OCI-LY3 (cell line): ENCODE measurements around the gene SPATA31A6.
"Not testable (repeated sequence)": the region's sequence is repeated elsewhere in the genome, so short reads cannot be mapped to it uniquely, and the experiment has no call there.

Experiments used
- EZH2phosphoT487 ChIP-seq: fragments of 200-600 bp; shearing (Covaris generic); IDR thresholded peaks from 2 replicates; pipeline ENCODE4 v1.6.1; 2018; ENCODE audit warnings: antibody characterized with exemption, mixed run types, low read depth
- TF ChIP-seq, protein P1 (sequence below): fragments of 200-600, 300-600 bp; sonication (generic); IDR thresholded peaks from 2 replicates; pipeline ENCODE4 v1.5.1; 2014; ENCODE audit warnings: antibody characterized with exemption, low read length, low read depth

GRCh38 chr9:42238862-42239261 lies 55.4 kb downstream of the SPATA31A6 start:
- TF ChIP-seq, protein P1, sequence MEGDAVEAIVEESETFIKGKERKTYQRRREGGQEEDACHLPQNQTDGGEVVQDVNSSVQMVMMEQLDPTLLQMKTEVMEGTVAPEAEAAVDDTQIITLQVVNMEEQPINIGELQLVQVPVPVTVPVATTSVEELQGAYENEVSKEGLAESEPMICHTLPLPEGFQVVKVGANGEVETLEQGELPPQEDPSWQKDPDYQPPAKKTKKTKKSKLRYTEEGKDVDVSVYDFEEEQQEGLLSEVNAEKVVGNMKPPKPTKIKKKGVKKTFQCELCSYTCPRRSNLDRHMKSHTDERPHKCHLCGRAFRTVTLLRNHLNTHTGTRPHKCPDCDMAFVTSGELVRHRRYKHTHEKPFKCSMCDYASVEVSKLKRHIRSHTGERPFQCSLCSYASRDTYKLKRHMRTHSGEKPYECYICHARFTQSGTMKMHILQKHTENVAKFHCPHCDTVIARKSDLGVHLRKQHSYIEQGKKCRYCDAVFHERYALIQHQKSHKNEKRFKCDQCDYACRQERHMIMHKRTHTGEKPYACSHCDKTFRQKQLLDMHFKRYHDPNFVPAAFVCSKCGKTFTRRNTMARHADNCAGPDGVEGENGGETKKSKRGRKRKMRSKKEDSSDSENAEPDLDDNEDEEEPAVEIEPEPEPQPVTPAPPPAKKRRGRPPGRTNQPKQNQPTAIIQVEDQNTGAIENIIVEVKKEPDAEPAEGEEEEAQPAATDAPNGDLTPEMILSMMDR: not testable (repeated sequence)
- not testable (repeated sequence) for TF ChIP-seq EZH2phosphoT487
